Cerebellar nuclear complex (tissue), 1 donor: ENCODE data around the gene IL32.

ENCODE experiments used
- DNase-seq, 2 experiments: peaks; one replicate each; lab custom pipeline; 2025; lab: John Stamatoyannopoulos, UW

The IL32 gene

GRCh38 chr16:3089717-3090592 is 24.5 kb downstream of the IL32 start:
- DNase-seq = no peak

GRCh38 chr16:3091551-3091950 is 26.1 kb downstream of the IL32 start:
- DNase-seq = no peak

- no peak for DNase-seq
Observed at GRCh38 chr16:3092501-3092941, 27.1 kb downstream of the IL32 start.

DNA sequence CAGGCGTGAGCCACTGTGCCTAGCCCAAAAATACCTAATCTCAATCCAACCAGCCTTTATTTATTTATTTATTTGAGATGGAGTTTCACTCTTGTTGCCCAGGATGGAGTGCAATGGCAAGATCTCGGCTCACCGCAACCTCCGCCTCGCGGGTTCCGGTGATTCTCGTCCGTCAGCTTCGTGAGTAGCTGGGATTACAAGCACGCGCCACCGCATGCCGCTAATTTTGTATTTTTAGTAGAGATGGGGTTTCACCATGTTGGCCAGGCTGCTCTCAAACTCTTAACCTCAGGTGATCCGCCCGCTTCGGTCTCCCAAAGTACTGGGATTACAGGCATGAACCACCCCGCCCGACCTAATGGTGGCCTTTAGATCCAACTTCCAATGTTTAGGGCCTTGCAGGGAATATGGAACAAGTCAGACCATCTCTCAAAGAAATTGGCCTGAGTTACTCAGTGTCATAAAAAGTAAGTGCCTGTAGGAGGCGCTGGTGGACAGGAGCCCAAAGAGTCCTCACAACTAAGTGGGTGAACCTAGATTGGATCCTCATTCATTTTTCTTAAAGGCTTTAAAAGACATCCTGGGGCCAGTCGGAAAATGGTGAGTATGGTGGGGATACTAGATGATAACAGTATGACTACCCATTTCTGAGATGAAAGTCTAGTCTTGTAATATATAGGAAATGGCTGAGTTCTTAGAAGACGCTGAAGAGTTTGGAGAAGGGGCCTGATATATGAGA is 29.0 kb downstream of the IL32 start:
- no peak for DNase-seq

DNA sequence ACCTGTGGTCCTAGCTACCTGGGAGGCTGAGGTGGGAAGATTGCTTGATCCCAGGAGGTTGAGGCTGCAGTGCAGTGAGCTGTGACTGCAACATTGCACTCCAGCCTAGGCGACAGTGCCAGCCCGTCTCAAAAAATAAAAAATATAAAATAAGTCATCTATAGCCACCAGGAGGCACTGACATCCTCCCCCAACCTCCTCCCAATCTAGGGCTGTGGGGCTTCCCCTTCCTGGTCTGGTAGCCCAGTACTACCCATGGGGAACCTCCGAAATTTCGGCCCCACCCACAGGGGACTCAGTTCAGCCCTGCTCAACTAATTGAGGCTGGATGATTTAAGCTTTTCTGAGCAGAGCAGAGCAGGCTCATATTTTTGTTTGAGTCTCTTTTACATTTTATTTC is 30.4 kb downstream of the IL32 start:
- DNase-seq = no peak

DNA sequence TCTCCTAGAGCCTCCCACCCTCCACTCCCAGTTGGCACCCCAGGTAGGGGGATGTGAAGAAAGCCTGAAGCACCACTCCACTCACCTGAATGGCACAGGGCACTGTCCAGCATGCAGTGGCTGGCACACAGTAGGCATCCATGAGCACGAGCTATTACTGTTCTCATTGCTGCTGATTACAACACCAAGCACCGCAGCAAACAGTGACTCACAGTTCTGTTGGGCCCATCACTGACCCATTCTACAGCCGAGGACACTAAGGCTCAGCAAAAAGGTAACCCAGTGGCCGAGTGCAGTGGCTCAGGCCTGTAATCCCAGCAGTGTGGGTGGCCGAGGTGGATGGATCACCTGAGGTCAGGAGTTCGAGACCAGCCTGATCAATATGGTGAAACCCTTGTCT is 30.9 kb downstream of the IL32 start:
- no peak for DNase-seq

DNA sequence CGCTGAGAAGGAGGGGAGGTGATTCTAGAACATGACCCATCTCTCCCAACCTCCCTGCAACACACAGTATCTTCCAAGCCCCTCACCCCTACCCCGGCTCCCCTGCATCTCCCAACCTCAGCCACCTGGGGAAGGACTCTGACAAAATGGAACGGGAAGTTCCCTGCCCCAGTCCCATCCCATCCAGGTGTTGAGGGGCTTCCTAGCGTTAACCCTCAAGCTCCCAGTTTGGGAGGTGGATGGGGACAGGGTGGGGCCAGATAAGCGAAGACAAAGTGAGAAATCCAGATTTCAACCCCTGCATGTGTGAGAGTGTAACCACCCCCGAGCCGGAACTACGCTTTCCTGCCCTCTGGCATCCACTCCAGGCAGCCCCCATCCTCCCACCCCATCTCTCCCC is 31.8 kb downstream of the IL32 start:
- no peak for DNase-seq

- no peak for DNase-seq
Observed at GRCh38 chr16:3098459-3099394, 33.3 kb downstream of the IL32 start, which contains the start of gene ZSCAN10. Gene ZSCAN10 (minus strand): TSS chr16:3099294. CDS start chr16:3092937, 6,357 bp downstream.

DNA sequence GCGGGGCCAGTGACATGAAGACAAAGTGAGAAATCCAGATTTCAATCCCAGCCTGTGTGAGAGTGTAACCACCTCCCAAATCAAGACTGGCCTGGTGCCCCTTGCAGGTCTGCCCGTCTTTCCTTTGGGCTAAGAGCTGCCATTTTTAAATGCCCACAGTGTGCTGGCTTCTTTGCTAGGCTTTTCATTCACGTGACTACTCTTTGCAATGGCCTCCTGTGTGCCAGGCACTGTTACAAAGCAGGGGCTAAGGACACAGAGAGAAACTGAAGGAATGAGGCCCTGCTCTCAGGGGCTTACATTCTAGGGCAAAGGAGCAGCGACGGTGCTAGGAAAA is 33.9 kb downstream of the IL32 start:
- DNase-seq = no peak

DNA sequence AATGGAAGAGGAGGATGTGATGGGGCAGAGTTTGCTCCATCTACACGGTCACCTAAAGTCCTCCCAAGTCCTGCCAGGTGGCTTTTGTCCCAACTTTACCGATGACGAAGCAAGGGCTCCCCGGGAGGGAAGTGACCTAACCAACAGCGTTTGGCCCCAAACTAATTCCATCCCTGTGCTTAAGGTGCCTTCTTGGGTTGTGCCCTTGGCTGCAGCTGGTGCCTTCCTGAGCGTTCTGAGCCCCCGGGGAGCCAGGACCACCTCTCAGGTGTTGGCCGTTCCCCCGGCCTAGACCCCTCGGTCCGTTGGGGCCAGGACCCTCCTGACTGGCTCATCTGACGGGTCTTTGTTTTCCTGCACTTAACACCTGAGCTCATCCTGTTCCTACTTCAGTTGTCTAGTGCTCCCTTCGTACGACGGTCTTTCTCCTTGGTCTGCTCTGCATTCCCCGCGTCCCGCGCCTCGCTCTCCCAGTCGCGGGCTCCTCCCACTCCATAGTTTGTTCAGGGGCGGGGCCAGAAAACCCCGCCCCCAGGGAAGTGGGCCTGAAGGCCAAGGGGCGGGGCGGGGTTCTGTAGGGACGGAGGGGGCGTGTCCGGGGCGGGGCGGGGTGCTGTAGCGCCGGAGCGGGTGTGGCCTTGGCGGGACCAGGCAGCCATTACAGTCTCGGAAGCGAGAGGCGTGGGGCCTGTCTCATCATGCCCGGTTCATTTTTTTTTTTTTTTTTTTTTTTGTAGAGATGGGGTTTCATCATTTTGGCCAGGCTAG is 34.5 kb downstream of the IL32 start:
- no peak for DNase-seq

GRCh38 chr16:3101018-3101840 is 35.8 kb downstream of the IL32 start:
- DNase-seq = no peak

DNA sequence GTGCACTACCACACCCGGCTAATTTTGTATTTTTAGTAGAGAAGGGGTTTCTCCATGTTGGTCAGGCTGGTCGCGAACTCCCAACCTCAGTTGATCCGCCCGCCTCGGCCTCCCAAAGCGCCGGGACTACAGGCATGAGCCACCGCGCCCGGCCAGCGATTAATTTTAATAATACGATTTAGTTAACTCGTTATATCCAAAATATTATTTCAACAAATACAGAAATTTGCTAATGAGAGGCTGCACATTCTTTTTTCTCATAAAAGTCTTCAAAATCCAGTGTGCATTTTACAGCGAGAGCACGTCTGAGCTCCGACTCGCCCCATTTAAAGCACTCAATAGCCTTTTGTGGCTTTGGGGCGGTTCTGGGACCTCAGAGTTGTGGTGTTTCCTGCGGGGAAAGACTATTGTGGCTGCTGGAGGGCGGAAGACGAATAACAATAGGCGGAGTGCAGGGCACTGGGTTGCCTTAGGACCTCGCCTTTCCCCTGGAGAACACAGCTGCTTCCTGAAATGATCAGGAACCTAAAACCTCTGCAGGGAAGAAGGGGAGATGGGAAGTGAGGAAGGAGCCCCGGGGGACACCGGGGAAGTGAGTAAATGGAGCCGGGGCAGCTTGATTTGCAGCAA is 36.5 kb downstream of the IL32 start:
- DNase-seq = no peak

GRCh38 chr16:3106205-3106928 is 40.9 kb downstream of the IL32 start:
- peak; percentile 65 to 84 for DNase-seq

- peak in 1 of 2 experiments; percentile 71 for DNase-seq
Observed at GRCh38 chr16:3112058-3112880, 46.8 kb downstream of the IL32 start, which contains the start of gene ZNF205. Gene ZNF205 (plus strand): TSS chr16:3112586. CDS start chr16:3113431, 845 bp downstream.

DNA sequence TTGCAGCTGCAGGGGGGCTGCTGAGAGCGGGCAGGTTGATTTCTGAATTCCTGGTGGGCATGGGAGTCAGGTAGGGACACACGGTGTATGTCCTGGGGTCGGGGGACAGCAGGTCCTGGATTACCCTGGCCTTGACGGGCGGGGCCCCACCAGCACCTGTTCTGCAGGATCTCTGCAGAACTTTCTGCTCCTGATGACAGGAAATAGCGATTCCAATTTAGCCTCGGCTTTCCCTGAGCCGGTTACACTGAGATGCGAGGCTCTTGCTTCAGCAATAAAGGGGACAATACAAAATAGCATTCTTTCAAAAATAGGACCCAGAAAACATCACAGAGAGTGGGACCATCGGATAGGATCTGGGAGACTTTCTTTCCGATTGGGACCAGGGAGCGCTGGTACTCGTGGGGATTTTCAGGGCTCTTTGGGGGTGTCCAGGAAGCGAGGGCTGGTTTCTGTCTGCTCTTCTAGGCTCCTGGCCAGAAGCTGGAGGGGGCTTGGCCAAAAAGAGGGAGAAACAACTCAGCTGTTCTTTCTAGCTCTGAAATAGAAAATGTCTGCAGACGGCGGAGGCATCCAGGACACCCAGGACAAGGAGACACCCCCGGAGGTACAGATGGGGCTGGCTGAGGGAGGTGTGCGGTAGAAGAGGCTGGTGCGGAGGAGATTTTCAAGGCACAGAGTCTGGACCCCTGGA is 47.6 kb downstream of the IL32 start:
- DNase-seq = no peak

GRCh38 chr16:3113765-3114479 is 48.5 kb downstream of the IL32 start:
- no peak for DNase-seq

DNA sequence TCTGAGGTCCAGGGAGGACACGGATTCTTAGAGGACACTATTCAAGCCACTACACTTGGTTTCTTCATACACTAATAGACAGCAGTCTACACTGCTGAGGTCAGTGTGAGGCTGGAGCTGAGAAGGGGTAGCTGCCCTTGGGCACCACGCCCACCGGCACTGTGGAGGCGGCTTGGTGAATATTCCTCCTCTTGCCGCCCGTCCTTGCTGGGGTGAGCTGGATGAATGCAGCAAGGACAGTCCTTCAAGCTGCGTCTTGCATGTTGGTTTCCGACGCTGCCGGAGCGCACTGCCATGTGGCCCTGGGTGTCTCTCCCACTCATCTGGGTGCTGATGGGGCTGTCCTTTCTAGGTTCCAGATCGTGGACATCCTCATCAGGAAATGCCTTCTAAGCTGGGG is 49.6 kb downstream of the IL32 start:
- no peak for DNase-seq
